ENCODE results near the gene ZFPM1. TPM values are rescaled to one million over a fixed set of nuclear protein-coding genes. Genes with fewer than 3 reads are reported as not detected.

ZFPM1 gene
- total and polyA plus RNA-seq, 7 experiments from 2014 or later = 0.15 to 28.1 (median 13.5) TPM

GRCh38 chr16:88537859-88538258 lies 84.8 kb downstream of the ZFPM1 start:
- H3K27ac Mint-ChIP-seq = peak overlapping the region in 2 of 9 donors; percentile 50 to 55
- DNase-seq = no peak
- H3K9me3 Mint-ChIP-seq = peaks cover 0 to 5% (median 0%) of the 10 kb centered on the region in 11 donors
- H3K4me1 Mint-ChIP-seq = peaks cover 9 to 16% (median 13%) of the 10 kb centered on the region in 7 donors
- H3K27me3 Mint-ChIP-seq = peaks cover 0 to 15% (median 4%) of the 10 kb centered on the region in 5 donors
- H3K36me3 Mint-ChIP-seq = peaks cover 0 to 2% (median 0%) of the 10 kb centered on the region in 5 donors
- intact Hi-C loops (cut with micrococcal nuclease) = loop anchor here (10.0 kb wide), 1 partner anchor 583 kb away; the partner anchor contains the start of gene BANP (in 2 of the 2)
- CTCF ChIA-PET = no interaction called here
- no peak overlapping the region for H3K4me3 ChIP-seq (ENCODE audit: low read length)
- no peaks in the 10 kb centered on the region for H3K27me3 ChIP-seq (ENCODE audit: control insufficient read depth in 2 of 2, insufficient read depth in 2 of 2, low read length in 2 of 2)
- POLR2A ChIA-PET = no interaction called here
- no peak overlapping the region for H3K27ac ChIP-seq (ENCODE audit: low read depth, low read length)
- peaks cover 0 to 8% (median 0%) of the 10 kb centered on the region in 3 experiments for H3K9me3 ChIP-seq (ENCODE audit: control insufficient read depth in 2 of 3, low read length in 3 of 3)
- peaks cover 0 to 9% of the 10 kb centered on the region in 2 donors for H3K4me1 ChIP-seq (ENCODE audit: control insufficient read depth in 2 of 2, insufficient read depth in 2 of 2, low read length in 2 of 2)
- no peaks in the 10 kb centered on the region for H3K36me3 ChIP-seq (ENCODE audit: control insufficient read depth in 2 of 3, insufficient read depth in 3 of 3, low read length in 3 of 3)
- H3K4me3 Mint-ChIP-seq = peak overlapping the region in 1 of 10 donors; percentile 38
- no peak for ATAC-seq

- Mint-ChIP-seq H3K27ac (peak overlapping the region in 1 of 9 donors; percentile 50), H3K27me3 (peaks cover 0 to 15% (median 6%) of the 10 kb centered on the region in 5 donors), H3K4me1 (peaks cover 9 to 16% (median 13%) of the 10 kb centered on the region in 7 donors), H3K9me3 (peaks cover 3 to 12% (median 6%) of the 10 kb centered on the region in 11 donors), H3K36me3 (peaks cover 3 to 5% (median 4%) of the 10 kb centered on the region in 5 donors), H3K4me3 (no peak overlapping the region)
- DNase-seq = no peak
- intact Hi-C loops (cut with micrococcal nuclease) = loop anchor here (10.0 kb wide), 1 partner anchor 584 kb away; the partner anchor contains the start of gene BANP (in 2 of the 2)
- Histone ChIP-seq H3K27ac (ENCODE audit: low read depth, low read length) (no peak overlapping the region), H3K4me1 (ENCODE audit: control insufficient read depth in 2 of 2, insufficient read depth in 2 of 2, low read length in 2 of 2) (peaks cover 0 to 9% of the 10 kb centered on the region in 2 donors), H3K27me3 (ENCODE audit: control insufficient read depth in 2 of 2, insufficient read depth in 2 of 2, low read length in 2 of 2) (no peaks in the 10 kb centered on the region), H3K36me3 (ENCODE audit: control insufficient read depth in 2 of 3, insufficient read depth in 3 of 3, low read length in 3 of 3) (no peaks in the 10 kb centered on the region), H3K9me3 (ENCODE audit: control insufficient read depth in 2 of 3, low read length in 3 of 3) (peaks cover 0 to 11% (median 0%) of the 10 kb centered on the region in 3 experiments), H3K4me3 (ENCODE audit: low read length) (no peak overlapping the region)
- ATAC-seq = no peak
- ChIA-PET CTCF (no interaction called here), POLR2A (interaction anchor here (0.6 kb wide), 1 partner anchor 29 kb away, joined by 4 read pairs; no protein-coding TSS in a partner anchor)
Measured at GRCh38 chr16:88538366-88539060, 85.4 kb downstream of the ZFPM1 start.

- intact Hi-C loops (cut with micrococcal nuclease) = loop anchor here (10.0 kb wide), 1 partner anchor 584 kb away; the partner anchor contains the start of gene BANP (in 2 of the 2)
- Histone ChIP-seq H3K27ac (ENCODE audit: low read depth, low read length) (no peak overlapping the region), H3K27me3 (ENCODE audit: control insufficient read depth in 2 of 2, insufficient read depth in 2 of 2, low read length in 2 of 2) (no peaks in the 10 kb centered on the region), H3K4me1 (ENCODE audit: control insufficient read depth in 2 of 2, insufficient read depth in 2 of 2, low read length in 2 of 2) (peaks cover 0 to 9% of the 10 kb centered on the region in 2 donors), H3K36me3 (ENCODE audit: control insufficient read depth in 2 of 3, insufficient read depth in 3 of 3, low read length in 3 of 3) (no peaks in the 10 kb centered on the region), H3K4me3 (ENCODE audit: low read length) (no peak overlapping the region), H3K9me3 (ENCODE audit: control insufficient read depth in 2 of 3, low read length in 3 of 3) (peaks cover 0 to 18% (median 0%) of the 10 kb centered on the region in 3 experiments)
- ATAC-seq (no peak), DNase-seq (no peak)
- ChIA-PET POLR2A (no interaction called here), CTCF (interaction anchor here (1.3 kb wide), 1 partner anchor 22 kb away, joined by 3 read pairs; no protein-coding TSS in a partner anchor)
- Mint-ChIP-seq H3K27me3 (peaks cover 0 to 15% (median 7%) of the 10 kb centered on the region in 5 donors), H3K27ac (no peak overlapping the region), H3K4me1 (peaks cover 9 to 16% (median 13%) of the 10 kb centered on the region in 7 donors), H3K4me3 (no peak overlapping the region), H3K9me3 (peaks cover 5 to 19% (median 9%) of the 10 kb centered on the region in 11 donors), H3K36me3 (peaks cover 6 to 8% (median 7%) of the 10 kb centered on the region in 5 donors)
Measured at GRCh38 chr16:88539261-88539651, 86.2 kb downstream of the ZFPM1 start.

- ChIA-PET POLR2A (no interaction called here), CTCF (interaction anchor here (1.3 kb wide), 1 partner anchor 21 kb away, joined by 3 read pairs; no protein-coding TSS in a partner anchor)
- Histone ChIP-seq H3K9me3 (ENCODE audit: control insufficient read depth in 2 of 3, low read length in 3 of 3) (peaks cover 0 to 20% (median 0%) of the 10 kb centered on the region in 3 experiments), H3K4me1 (ENCODE audit: control insufficient read depth in 2 of 2, insufficient read depth in 2 of 2, low read length in 2 of 2) (peaks cover 0 to 8% of the 10 kb centered on the region in 2 donors), H3K27me3 (ENCODE audit: control insufficient read depth in 2 of 2, insufficient read depth in 2 of 2, low read length in 2 of 2) (no peaks in the 10 kb centered on the region), H3K36me3 (ENCODE audit: control insufficient read depth in 2 of 3, insufficient read depth in 3 of 3, low read length in 3 of 3) (no peaks in the 10 kb centered on the region), H3K4me3 (ENCODE audit: low read length) (no peak overlapping the region), H3K27ac (ENCODE audit: low read depth, low read length) (no peak overlapping the region)
- Mint-ChIP-seq H3K27me3 (peaks cover 0 to 15% (median 7%) of the 10 kb centered on the region in 5 donors), H3K9me3 (peaks cover 5 to 21% (median 9%) of the 10 kb centered on the region in 11 donors), H3K4me1 (peaks cover 9 to 14% (median 11%) of the 10 kb centered on the region in 7 donors), H3K27ac (no peak overlapping the region), H3K4me3 (no peak overlapping the region), H3K36me3 (peaks cover 6 to 8% (median 7%) of the 10 kb centered on the region in 5 donors)
- DNase-seq (no peak), ATAC-seq (peak; percentile 22)
- intact Hi-C loops (cut with micrococcal nuclease) = loop anchor here (10.0 kb wide), 1 partner anchor 585 kb away; the partner anchor contains the start of gene BANP (in 2 of the 2)
Measured at GRCh38 chr16:88539652-88540345, 86.7 kb downstream of the ZFPM1 start.

- no peak for DNase-seq
- intact Hi-C loops (cut with micrococcal nuclease) = no loop called here
- H3K9me3 ChIP-seq (ENCODE audit: control insufficient read depth in 2 of 3, low read length in 3 of 3) = peaks cover 0 to 20% (median 0%) of the 10 kb centered on the region in 3 experiments
- H3K4me1 ChIP-seq (ENCODE audit: control insufficient read depth in 2 of 2, insufficient read depth in 2 of 2, low read length in 2 of 2) = peaks cover 0 to 2% of the 10 kb centered on the region in 2 donors
- H3K4me3 ChIP-seq (ENCODE audit: low read length) = no peak overlapping the region
- no peaks in the 10 kb centered on the region for H3K27me3 ChIP-seq (ENCODE audit: control insufficient read depth in 2 of 2, insufficient read depth in 2 of 2, low read length in 2 of 2)
- no peak overlapping the region for H3K27ac Mint-ChIP-seq
- H3K4me3 Mint-ChIP-seq = no peak overlapping the region
- POLR2A ChIA-PET = no interaction called here
- CTCF ChIA-PET = interaction anchor here (1.3 kb wide), 1 partner anchor 21 kb away, joined by 3 read pairs; no protein-coding TSS in a partner anchor
- ATAC-seq = no peak
- peaks cover 0 to 19% (median 9%) of the 10 kb centered on the region in 5 donors for H3K27me3 Mint-ChIP-seq
- H3K9me3 Mint-ChIP-seq = peaks cover 5 to 21% (median 9%) of the 10 kb centered on the region in 11 donors
- no peak overlapping the region for H3K27ac ChIP-seq (ENCODE audit: low read depth, low read length)
- H3K36me3 Mint-ChIP-seq = peaks cover 6 to 8% (median 7%) of the 10 kb centered on the region in 5 donors
- peaks cover 5 to 10% (median 7%) of the 10 kb centered on the region in 7 donors for H3K4me1 Mint-ChIP-seq
- no peaks in the 10 kb centered on the region for H3K36me3 ChIP-seq (ENCODE audit: control insufficient read depth in 2 of 3, insufficient read depth in 3 of 3, low read length in 3 of 3)
Measured at GRCh38 chr16:88540346-88540977, 87.4 kb downstream of the ZFPM1 start.

Data from naive thymus-derived CD4-positive, alpha-beta T cell (primary cell).